Left lung (tissue), 10 donors: ENCODE measurements around the gene OR5V1. TPM values are rescaled to one million over a fixed set of nuclear protein-coding genes. Genes with fewer than 3 reads are reported as not detected.
"Not testable (repeated sequence)": the region's sequence is repeated elsewhere in the genome, so short reads cannot be mapped to it uniquely, and the experiment has no call there.

Experiments used
- ATAC-seq: fragments of 200-7000 bp; cut with Tn5 transposase; one replicate; pipeline ENCODE4 v1.9.1; 2020; ENCODE audit warnings: moderate library complexity
- DNase-seq, 4 donors: peaks; one replicate each; pipeline ENCODE4 v3.0.0-alpha.2; 2013 to 2020
- H3K27ac ChIP-seq, 2 donors: fragments of 200-600 bp; sonication (generic) in 1 of 2; one replicate each; pipeline versions ENCODE4 v1.5.0 to v1.8.0; 2020 to 2021
- H3K27me3 ChIP-seq, 2 donors: fragments of 200-600 bp; sonication (generic) in 1 of 2; one replicate each; pipeline versions ENCODE4 v1.5.0 to v1.8.0; 2020 to 2021
- H3K36me3 ChIP-seq, 2 donors: fragments of 200-600 bp; sonication (generic) in 1 of 2; one replicate each; pipeline versions ENCODE4 v1.5.0 to v1.8.0; 2020 to 2021
- H3K4me1 ChIP-seq, 2 donors: fragments of 200-600 bp; one replicate each; pipeline ENCODE4 v1.8.0; 2021
- H3K4me3 ChIP-seq, 2 donors: fragments of 200-600 bp; sonication (generic) in 1 of 2; one replicate each; pipeline versions ENCODE4 v1.5.0 to v1.8.0; 2020 to 2021; ENCODE audit warnings: mild to moderate bottlenecking in 1 of 2
- H3K9me3 ChIP-seq, 2 donors: fragments of 200-600 bp; sonication (generic) in 1 of 2; one replicate each; pipeline versions ENCODE4 v1.5.0 to v1.8.0; 2020 to 2021
- intact Hi-C, 2 donors: fragments of 100-400 bp; cut with DNase I; formaldehyde crosslinking; loops; one replicate each; pipeline versions ENCODE4 v1.11.2 to v1.14.2; 2022
- polyA plus RNA-seq, 6 donors: library from polyadenylated mRNA; unstranded; fragments of 120-200 nt; gene quantifications; one replicate each; pipeline ENCODE4 v1.2.1, GENCODE V29; 2013; ENCODE audit not compliant: insufficient read length in 6 of 6
- total RNA-seq, 2 donors: library from RNA; stranded (reverse); fragmentation: NEBNext Ultra II Directional; extraction: Animal tissue kit (Norgen Biotek cat#: 25700); gene quantifications; one replicate each; pipeline ENCODE4 v1.2.1, GENCODE V29; 2021
- TF ChIP-seq, protein P1 (sequence below), 2 donors: fragments of 200-600 bp; sonication (generic) in 1 of 2; IDR thresholded peaks; one replicate each; pipeline versions ENCODE4 v1.5.0 to v1.8.0; 2021; ENCODE audit warnings: antibody characterized with exemption in 2 of 2
- donor health status: DM: no; HTN: yes; CAD: no.
- donor health status: DM: no; HTN: no; CAD: no.

The OR5V1 gene
- total and polyA plus RNA-seq, 8 donors, result not detected

GRCh38 chr6:29345380-29345779, 23.3 kb downstream of the OR5V1 start:
- TF ChIP-seq, protein P1, sequence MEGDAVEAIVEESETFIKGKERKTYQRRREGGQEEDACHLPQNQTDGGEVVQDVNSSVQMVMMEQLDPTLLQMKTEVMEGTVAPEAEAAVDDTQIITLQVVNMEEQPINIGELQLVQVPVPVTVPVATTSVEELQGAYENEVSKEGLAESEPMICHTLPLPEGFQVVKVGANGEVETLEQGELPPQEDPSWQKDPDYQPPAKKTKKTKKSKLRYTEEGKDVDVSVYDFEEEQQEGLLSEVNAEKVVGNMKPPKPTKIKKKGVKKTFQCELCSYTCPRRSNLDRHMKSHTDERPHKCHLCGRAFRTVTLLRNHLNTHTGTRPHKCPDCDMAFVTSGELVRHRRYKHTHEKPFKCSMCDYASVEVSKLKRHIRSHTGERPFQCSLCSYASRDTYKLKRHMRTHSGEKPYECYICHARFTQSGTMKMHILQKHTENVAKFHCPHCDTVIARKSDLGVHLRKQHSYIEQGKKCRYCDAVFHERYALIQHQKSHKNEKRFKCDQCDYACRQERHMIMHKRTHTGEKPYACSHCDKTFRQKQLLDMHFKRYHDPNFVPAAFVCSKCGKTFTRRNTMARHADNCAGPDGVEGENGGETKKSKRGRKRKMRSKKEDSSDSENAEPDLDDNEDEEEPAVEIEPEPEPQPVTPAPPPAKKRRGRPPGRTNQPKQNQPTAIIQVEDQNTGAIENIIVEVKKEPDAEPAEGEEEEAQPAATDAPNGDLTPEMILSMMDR (IDR thresholded peaks at IDR 0.05), result no peak
- Histone ChIP-seq H3K27me3 (no peaks in the 10 kb centered on the region), H3K4me1 (no peaks in the 10 kb centered on the region), H3K4me3 (no peak overlapping the region), H3K36me3 (no peaks in the 10 kb centered on the region), H3K9me3 (peaks cover 0 to 1% of the 10 kb centered on the region in 2 donors), H3K27ac (no peak overlapping the region)
- no peak for ATAC-seq
- DNase-seq, result no peak
- intact Hi-C loops, result no loop called here

DNA sequence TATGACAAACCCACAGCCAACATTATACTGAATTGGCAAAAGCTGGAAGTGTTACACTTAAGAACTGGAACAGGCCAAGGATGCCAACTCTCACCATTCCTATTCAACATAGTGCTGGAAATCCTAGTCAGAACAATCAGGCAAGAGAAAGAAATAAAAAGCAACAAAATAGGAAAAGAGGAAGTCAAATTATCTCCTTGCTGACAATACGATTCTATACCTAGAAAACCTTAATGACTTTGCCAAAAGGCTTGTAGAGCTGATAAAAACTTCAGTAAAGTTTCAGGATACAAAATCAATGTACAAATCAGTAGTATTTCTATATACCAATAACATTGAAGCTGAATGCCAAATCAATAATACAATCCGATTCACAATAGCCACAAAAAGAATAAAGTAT, 32.4 kb downstream of the OR5V1 start:
- Histone ChIP-seq H3K27ac (no peak overlapping the region), H3K4me3 (no peak overlapping the region), H3K36me3 (no peaks in the 10 kb centered on the region), H3K4me1 (no peaks in the 10 kb centered on the region), H3K27me3 (no peaks in the 10 kb centered on the region), H3K9me3 (no peaks in the 10 kb centered on the region)
- intact Hi-C loops, result no loop called here
- no peak for ATAC-seq
- no peak for DNase-seq
- TF ChIP-seq, protein P1 (IDR thresholded peaks at IDR 0.05), result no peak

DNA sequence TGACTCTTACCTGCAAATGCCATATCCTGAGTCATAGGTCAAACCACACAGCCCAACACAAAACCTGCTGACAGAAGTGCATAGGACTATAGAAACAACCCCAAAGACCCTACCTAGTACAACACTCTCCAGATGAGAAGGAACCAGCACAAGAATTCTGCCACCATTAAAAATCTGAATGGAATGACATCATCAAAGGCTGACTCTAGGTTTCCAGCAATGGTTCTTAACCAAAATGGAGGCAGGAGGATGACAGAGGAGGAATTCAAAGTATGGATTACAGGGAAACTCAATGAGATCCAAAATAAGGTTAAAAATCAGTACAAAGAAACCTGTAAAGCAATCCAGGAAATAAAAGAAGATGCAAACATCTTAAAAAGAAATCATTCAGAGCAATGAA, 36.0 kb downstream of the OR5V1 start:
- intact Hi-C loops, result no loop called here
- no peak overlapping the region for H3K27ac ChIP-seq
- H3K9me3 ChIP-seq, result no peaks in the 10 kb centered on the region
- H3K4me3 ChIP-seq, result no peak overlapping the region
- no peaks in the 10 kb centered on the region for H3K4me1 ChIP-seq
- no peaks in the 10 kb centered on the region for H3K36me3 ChIP-seq
- TF ChIP-seq, protein P1 (IDR thresholded peaks at IDR 0.05), result no peak
- no peaks in the 10 kb centered on the region for H3K27me3 ChIP-seq
- no peak for ATAC-seq
- no peak for DNase-seq

DNA sequence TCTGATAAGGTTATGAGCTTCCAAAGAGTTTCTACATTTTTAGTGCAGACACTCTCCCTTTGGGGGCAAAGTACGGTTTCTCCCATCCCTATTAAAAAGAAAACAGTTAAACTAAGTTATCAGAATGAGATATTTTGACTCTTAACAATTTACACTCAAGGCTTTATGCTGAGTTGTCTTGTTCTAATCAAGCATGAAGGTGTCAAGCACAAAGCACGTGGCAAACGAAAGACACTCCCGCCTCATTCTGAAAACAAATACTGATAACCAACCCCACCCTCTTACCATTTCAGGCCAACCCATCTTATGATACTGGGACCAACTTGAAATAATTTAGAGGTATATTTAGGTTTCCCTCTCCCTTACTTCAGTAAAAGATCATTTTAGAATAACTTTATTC, 42.9 kb downstream of the OR5V1 start:
- intact Hi-C loops, result no loop called here
- Histone ChIP-seq H3K9me3 (no peaks in the 10 kb centered on the region), H3K27me3 (no peaks in the 10 kb centered on the region), H3K4me3 (no peak overlapping the region), H3K4me1 (no peaks in the 10 kb centered on the region), H3K36me3 (no peaks in the 10 kb centered on the region), H3K27ac (no peak overlapping the region)
- TF ChIP-seq, protein P1 (IDR thresholded peaks at IDR 0.05), result no peak
- ATAC-seq, result no peak
- no peak for DNase-seq

- H3K9me3 ChIP-seq, H3K36me3 ChIP-seq, ATAC-seq, H3K4me3 ChIP-seq, H3K4me1 ChIP-seq, DNase-seq, H3K27ac ChIP-seq, intact Hi-C loops, H3K27me3 ChIP-seq: not testable (repeated sequence)
These were observed 45.3 kb downstream of the OR5V1 start for GRCh38 chr6:29323332-29323731.

DNA sequence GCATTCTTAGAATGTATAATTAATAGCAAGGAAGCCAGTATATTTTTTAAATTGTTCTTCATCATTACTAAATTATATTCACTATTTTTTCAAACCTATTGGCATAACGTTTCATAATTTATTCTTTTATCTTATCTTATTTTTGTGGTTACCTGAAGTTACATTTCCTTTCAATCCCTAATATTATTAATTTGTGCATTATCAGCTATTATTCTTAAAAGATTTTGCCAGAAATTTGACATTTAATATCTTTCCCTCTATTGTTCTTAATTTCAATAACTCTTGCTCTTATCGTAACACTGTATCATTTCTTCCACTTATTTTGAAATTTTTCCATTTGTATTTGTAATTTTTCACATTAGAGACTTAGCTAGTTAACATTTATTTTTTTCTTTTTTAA, 48.7 kb downstream of the OR5V1 start:
- no peaks in the 10 kb centered on the region for H3K9me3 ChIP-seq
- H3K27ac ChIP-seq, result no peak overlapping the region
- TF ChIP-seq, protein P1 (IDR thresholded peaks at IDR 0.05), result no peak
- no peaks in the 10 kb centered on the region for H3K27me3 ChIP-seq
- H3K36me3 ChIP-seq, result no peaks in the 10 kb centered on the region
- ATAC-seq (no peak), DNase-seq (no peak)
- intact Hi-C loops, result no loop called here
- no peaks in the 10 kb centered on the region for H3K4me1 ChIP-seq
- H3K4me3 ChIP-seq, result no peak overlapping the region
